K562 (cell line): ENCODE results near the gene PRKAG2. TPM values are rescaled to one million over a fixed set of nuclear protein-coding genes. Genes with fewer than 3 reads are reported as not detected.

Experiments
- ATAC-seq: fragments of 200-7000 bp; cut with Tn5 transposase; 3 replicates; pipeline ENCODE4 v1.9.1; 2020; ENCODE audit warnings: moderate library complexity
- BruUV-seq: library from RNA; stranded (reverse); fragments of 400-500 nt; replicated peaks from 2 replicates; lab custom pipeline; 2021; lab: Mats Ljungman, UMichigan
- CTCF ChIA-PET: fragments of 300-600 bp; formaldehyde crosslinking; extraction: SDS; loops from one replicate; lab custom pipeline; 2021; ENCODE audit warnings: low intra/inter-chr PET ratio; lab: Yijun Ruan, JAX
- POLR2A ChIA-PET: fragments of 300-600, 350-650 bp; sonication (Branson Sonifier 250); formaldehyde crosslinking; extraction: SDS; loops from one replicate; lab custom pipeline; 2021; ENCODE audit warnings: antibody characterized with exemption, inconsistent platforms; lab: Yijun Ruan, JAX
- DNase-seq, 4 experiments: peaks; one replicate each; pipeline versions ENCODE4 v3.0.0 to v3.0.0-alpha.2; 2011 to 2018; ENCODE audit warnings: low spot score in 3 of 4, mixed read lengths in 3 of 4; ENCODE audit errors: extremely low read depth in 1 of 4
- FAIRE-seq: peaks from 2 replicates; lab custom pipeline; 2011; peaks lifted over from hg19 to GRCh38; lab: Jason Lieb, UNC
- H2AFZ ChIP-seq: 2 replicates; pipeline ENCODE4 v1.6.0; 2011; ENCODE audit warnings: low read depth, low read length, control low read depth, inconsistent platforms
- H3K27ac ChIP-seq: fragments of 200-600 bp; 3 replicates; pipeline ENCODE4 v1.8.0; 2011; ENCODE audit warnings: low read depth, mild to moderate bottlenecking, control low read depth, inconsistent platforms, low read length, moderate library complexity, mixed read lengths; ENCODE audit errors: extremely low read depth
- H3K27me3 ChIP-seq, 2 experiments: fragments of 300-600 bp in 1 of 2; 2 replicates in 1 of 2; 3 replicates in 1 of 2; pipeline versions ENCODE4 v1.6.0 to v1.8.0; 2011; ENCODE audit warnings: inconsistent platforms in 2 of 2, low read length in 2 of 2, mild to moderate bottlenecking in 1 of 2, mixed read lengths in 1 of 2, moderate library complexity in 1 of 2; ENCODE audit not compliant: control insufficient read depth in 2 of 2, insufficient read depth in 2 of 2
- H3K36me3 ChIP-seq: fragments of 300-600 bp; 3 replicates; pipeline ENCODE4 v1.8.0; 2011; ENCODE audit warnings: mild to moderate bottlenecking, low read length, inconsistent platforms; ENCODE audit not compliant: control insufficient read depth, insufficient read depth
- H3K4me1 ChIP-seq, 2 experiments: fragments of 200-600 bp in 1 of 2; replicated peaks in 1 of 2; 2 replicates in 1 of 2; 3 replicates in 1 of 2; pipeline versions ENCODE4 v1.5.1 to v1.8.0; 2011; ENCODE audit warnings: inconsistent platforms in 2 of 2, low read length in 2 of 2, mild to moderate bottlenecking in 1 of 2, mixed read lengths in 1 of 2, moderate library complexity in 1 of 2; ENCODE audit not compliant: control insufficient read depth in 2 of 2, insufficient read depth in 2 of 2
- H3K4me2 ChIP-seq: 2 replicates; pipeline ENCODE4 v1.6.1; 2011; ENCODE audit warnings: low read length, control low read depth, inconsistent platforms, mixed read lengths; ENCODE audit not compliant: insufficient read depth
- H3K4me3 ChIP-seq: fragments of 200-600 bp; sonication (generic), shearing (Covaris generic); 2 replicates; pipeline ENCODE4 v1.5.1; 2016; ENCODE audit warnings: control low read depth, inconsistent platforms
- H3K79me2 ChIP-seq: fragments of 200-600 bp; 3 replicates; pipeline ENCODE4 v1.8.0; 2011; ENCODE audit warnings: low read length, inconsistent platforms; ENCODE audit not compliant: control insufficient read depth, insufficient read depth
- H3K9ac ChIP-seq, 2 experiments: 2 replicates each; pipeline versions ENCODE4 v1.6.0 to v1.6.1; 2011; ENCODE audit warnings: low read depth in 2 of 2, low read length in 2 of 2, control low read depth in 1 of 2, inconsistent platforms in 1 of 2, mild to moderate bottlenecking in 1 of 2, mixed read lengths in 1 of 2; ENCODE audit not compliant: insufficient read depth in 1 of 2
- H3K9me1 ChIP-seq: one replicate; pipeline ENCODE4 v1.6.0; 2011; ENCODE audit warnings: inconsistent platforms, mild to moderate bottlenecking, low read length, moderate library complexity; ENCODE audit not compliant: control insufficient read depth, insufficient read depth
- H3K9me3 ChIP-seq: replicated peaks from 2 replicates; pipeline ENCODE4 v1.5.1; 2011; ENCODE audit warnings: low read depth, low read length, inconsistent platforms; ENCODE audit not compliant: control insufficient read depth, insufficient read depth
- H4K20me1 ChIP-seq: replicated peaks from 2 replicates; pipeline ENCODE4 v1.6.1; 2011; ENCODE audit warnings: low read length, inconsistent platforms, mixed read lengths; ENCODE audit not compliant: control insufficient read depth, insufficient read depth
- BCOR ChIP-seq: fragments of 450-650 bp; IDR thresholded peaks from 2 replicates; pipeline ENCODE4 v1.6.1; 2016
- CEBPB ChIP-seq: fragments of 450-650 bp; IDR thresholded peaks from 2 replicates; pipeline ENCODE4 v1.6.1; 2016; ENCODE audit warnings: missing genetic modification characterization, missing compliant biosample characterization
- CEBPG ChIP-seq, 3 experiments: fragments of 200-800 bp in 1 of 3; sonication (Bioruptor generic) in 1 of 3; sonication (generic) in 1 of 3; formaldehyde crosslinking in 1 of 3; IDR thresholded peaks in 2 of 3; conservative IDR thresholded peaks in 1 of 3; 2 replicates each; pipeline versions ENCODE4 v1.6.1 to v1.8.0; 2016 to 2022; ENCODE audit warnings: missing compliant biosample characterization in 2 of 3, missing genetic modification characterization in 2 of 3, mild to moderate bottlenecking in 1 of 3, missing genetic modification reagents in 1 of 3
- PYGO2 ChIP-seq: fragments of 450-650 bp; IDR thresholded peaks from 2 replicates; pipeline ENCODE4 v1.6.1; 2016; ENCODE audit warnings: mild to moderate bottlenecking, missing genetic modification characterization, moderate library complexity, missing compliant biosample characterization
- ZNF324 ChIP-seq: fragments of 250-450 bp; sonication (Bioruptor Pico); IDR thresholded peaks from 2 replicates; pipeline ENCODE4 v1.4.0; 2020; ENCODE audit warnings: mild to moderate bottlenecking
- WGBS: fragments of 100-300 bp; shearing (Covaris generic); methylation state at CpG from one replicate; pipeline ENCODE4 v1.1.6; 2016; ENCODE audit warnings: low coverage, mixed read lengths; ENCODE audit not compliant: insufficient coverage; ENCODE audit errors: missing lambda C conversion rate; 5-methylcytosine and 5-hydroxymethylcytosine counted together
- in situ Hi-C: fragments of 300-500 bp; cut with MboI; formaldehyde crosslinking; loops from 4 replicates; pipeline ENCODE4 v1.15.0; 2018; ENCODE audit warnings: inconsistent platforms, mixed read lengths
- intact Hi-C: fragments of 100-400 bp; cut with micrococcal nuclease; formaldehyde crosslinking; loops from 2 replicates; pipeline ENCODE4 v1.14.2; 2022
- polyA plus RNA-seq, 8 experiments: library from polyadenylated mRNA; depleted of rRNA in 4 of 8; stranded (reverse) in 5 of 8; unstranded in 3 of 8; fragments of >200 nt; fragmentation: Nextera tagmentation in 2 of 8; fragmentation: Illumina TruSeq in 1 of 8; extraction: Ambion mirVana in 2 of 8; extraction: Trizol in 1 of 8; gene quantifications; 2 replicates each; pipeline versions ENCODE4 v1.2.1 to v1.2.3, GENCODE V29; 2011 to 2014; ENCODE audit warnings: inconsistent platforms in 1 of 8, missing spikeins in 1 of 8
- total RNA-seq, 7 experiments: library from RNA; depleted of rRNA in 6 of 7; stranded (reverse); fragments of >200 nt in 6 of 7; fragmentation: Illumina TruSeq in 2 of 7; extraction: Trizol in 2 of 7; gene quantifications; 2 replicates each; pipeline versions ENCODE4 v1.2.1 to v1.2.3, GENCODE V29; 2011 to 2021; ENCODE audit warnings: low replicate concordance in 1 of 7

The PRKAG2 gene
- total and polyA plus RNA-seq, 9 of the 15 experiments (the other 6 are each of a cell fraction or from before 2014, with no cell fraction given), result 0.99 to 5.6 (median 3.3) TPM

DNA sequence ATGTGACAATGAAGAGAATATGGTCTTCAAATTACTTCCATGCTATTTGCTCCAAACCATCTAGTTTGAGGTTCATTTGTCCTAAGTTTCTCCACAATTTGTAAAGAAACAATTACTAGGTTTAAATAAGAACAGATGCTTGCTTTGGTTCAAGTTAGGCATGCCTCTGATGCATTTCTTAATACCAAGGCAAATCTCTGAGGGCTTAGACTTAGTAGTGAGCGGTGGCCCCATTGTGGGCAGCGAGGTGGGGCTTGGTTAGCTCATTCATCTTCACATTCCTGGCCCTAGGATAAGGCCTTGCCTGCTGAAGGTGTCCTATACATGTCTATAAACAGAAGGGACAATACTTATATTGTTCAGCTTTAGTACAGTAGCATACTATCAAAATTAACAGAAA, 304.8 kb downstream of the PRKAG2 start:
- DNase-seq, result no peak
- no peaks in the 10 kb centered on the region for H3K9me1 ChIP-seq
- in situ Hi-C loops (no loop called here), intact Hi-C loops (loop anchor here (5.0 kb wide), 1 partner anchor 135 kb away; no protein-coding TSS in a partner anchor)
- POLR2A ChIA-PET, result interaction anchor here (0.8 to 1.0 kb wide), 2 partner anchors 18 to 191 kb away, joined by 3 read pairs; no protein-coding TSS in a partner anchor
- no peaks in the 10 kb centered on the region for H3K79me2 ChIP-seq
- no peaks in the 10 kb centered on the region for H3K36me3 ChIP-seq
- no peak overlapping the region for H2AFZ ChIP-seq
- ATAC-seq, result no peak
- no peak overlapping the region for H3K4me3 ChIP-seq
- BruUV-seq, result no TSS peak
- peaks cover 31 to 45% of the 10 kb centered on the region in 2 experiments for H3K27me3 ChIP-seq
- H3K4me1 ChIP-seq, result no peaks in the 10 kb centered on the region
- TF ChIP-seq BCOR, result no peak
- whole genome bisulfite sequencing, result 0% methylated on average over 2 of the region's 2 CpGs
- H3K9ac ChIP-seq, result no peak overlapping the region
- no peaks in the 10 kb centered on the region for H3K9me3 ChIP-seq
- CTCF ChIA-PET, result no interaction called here
- FAIRE-seq, result no peak
- H3K4me2 ChIP-seq, result no peak overlapping the region
- H4K20me1 ChIP-seq, result no peaks in the 10 kb centered on the region
- no peak overlapping the region for H3K27ac ChIP-seq

DNA sequence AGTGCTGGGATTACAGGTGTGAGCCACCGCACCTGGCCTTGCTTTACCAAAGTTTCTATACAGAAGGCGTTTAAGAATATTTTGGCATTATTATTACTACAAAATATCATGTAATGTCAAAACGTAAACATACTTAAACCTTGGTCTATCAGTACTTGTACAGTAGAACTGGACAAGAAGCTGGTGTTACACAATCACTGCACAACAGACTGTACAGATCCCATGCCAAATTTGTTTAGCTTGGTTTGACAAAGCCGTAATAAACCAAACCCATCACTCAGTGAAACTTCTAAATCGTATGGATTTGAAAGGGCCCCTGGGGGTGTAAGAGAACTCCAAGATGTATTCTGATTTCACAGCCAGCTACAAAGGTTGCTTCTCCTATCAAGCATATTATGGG, 305.4 kb downstream of the PRKAG2 start:
- POLR2A ChIA-PET, result interaction anchor here (0.8 kb wide), 1 partner anchor 191 kb away, joined by 3 read pairs; no protein-coding TSS in a partner anchor
- H3K36me3 ChIP-seq, result no peaks in the 10 kb centered on the region
- H3K4me2 ChIP-seq, result no peak overlapping the region
- H3K4me3 ChIP-seq, result no peak overlapping the region
- H3K27ac ChIP-seq, result no peak overlapping the region
- H3K27me3 ChIP-seq, result peaks cover 34 to 49% of the 10 kb centered on the region in 2 experiments
- no TSS peak for BruUV-seq
- no peak for FAIRE-seq
- H3K79me2 ChIP-seq, result no peaks in the 10 kb centered on the region
- no peak for DNase-seq
- in situ Hi-C loops, result no loop called here
- no peaks in the 10 kb centered on the region for H3K9me3 ChIP-seq
- no peaks in the 10 kb centered on the region for H3K9me1 ChIP-seq
- WGBS, result 4% methylated on average over 5 of the region's 5 CpGs
- no peaks in the 10 kb centered on the region for H4K20me1 ChIP-seq
- H3K9ac ChIP-seq, result no peak overlapping the region
- no peak overlapping the region for H2AFZ ChIP-seq
- CTCF ChIA-PET, result interaction anchor here (0.6 kb wide), 1 partner anchor 183 kb away, joined by 3 read pairs; no protein-coding TSS in a partner anchor
- intact Hi-C loops, result loop anchor here (2.0 to 5.0 kb wide), 2 partner anchors 136 to 187 kb away; no protein-coding TSS in a partner anchor
- no peaks in the 10 kb centered on the region; a peak in 1 of 5 replicates for H3K4me1 ChIP-seq
- TF ChIP-seq CEBPB (tag) (peak; percentile 66), CEBPG (CRISPR knock-in tag; IDR thresholded peaks at IDR 0.05) (no peak), CEBPG (tag; conservative IDR thresholded peaks at IDR 0.05 in 1 of 2, IDR thresholded peaks at IDR 0.05 in 1 of 2) (0 out of 4 replicates have a peak, but pooled peaks of 1 of the 2 experiments have one; percentile 12), PYGO2 (tag) (no peak), ZNF324 (no peak)
- ATAC-seq, result no peak
